Peyer's patch (tissue), 4 donors: ENCODE measurements around the gene PPCS.

Experiments used
- POLR2A ChIP-seq, 2 donors: fragments of 450-650 bp; IDR thresholded peaks; one replicate each; pipeline ENCODE4 v1.5.1; 2017; ENCODE audit warnings: antibody characterized with exemption in 2 of 2, mild to moderate bottlenecking in 2 of 2, moderate library complexity in 2 of 2
- TF ChIP-seq, protein P1 (sequence below), 6 experiments: fragments of 450-650 bp in 4 of 6; fragments of 200-600 bp in 2 of 6; sonication (generic) in 1 of 6; IDR thresholded peaks; one replicate each; pipeline ENCODE4 v1.5.1; 2017 to 2019; ENCODE audit warnings: antibody characterized with exemption in 6 of 6, mild to moderate bottlenecking in 3 of 6, moderate library complexity in 1 of 6

DNA sequence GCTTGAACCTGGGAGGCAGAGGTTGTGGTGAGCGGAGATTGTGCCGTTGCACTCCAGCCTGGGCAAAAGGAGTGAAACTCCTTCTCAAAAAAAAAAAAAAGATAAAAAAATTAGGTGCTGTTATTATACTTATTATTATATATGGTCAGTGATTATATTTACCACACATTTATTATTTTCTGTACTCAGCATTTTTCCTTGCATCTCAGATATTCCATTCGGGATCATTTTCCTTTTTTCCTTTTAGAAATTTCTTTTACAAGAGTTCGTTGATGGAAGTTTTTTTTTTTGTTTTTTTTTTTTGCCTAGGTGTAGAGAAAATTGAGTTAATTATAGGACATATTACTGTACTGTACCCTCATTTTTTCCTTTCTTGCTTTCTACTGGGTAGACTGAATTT is 20.3 kb downstream of the PPCS start:
- TF ChIP-seq, protein P1, sequence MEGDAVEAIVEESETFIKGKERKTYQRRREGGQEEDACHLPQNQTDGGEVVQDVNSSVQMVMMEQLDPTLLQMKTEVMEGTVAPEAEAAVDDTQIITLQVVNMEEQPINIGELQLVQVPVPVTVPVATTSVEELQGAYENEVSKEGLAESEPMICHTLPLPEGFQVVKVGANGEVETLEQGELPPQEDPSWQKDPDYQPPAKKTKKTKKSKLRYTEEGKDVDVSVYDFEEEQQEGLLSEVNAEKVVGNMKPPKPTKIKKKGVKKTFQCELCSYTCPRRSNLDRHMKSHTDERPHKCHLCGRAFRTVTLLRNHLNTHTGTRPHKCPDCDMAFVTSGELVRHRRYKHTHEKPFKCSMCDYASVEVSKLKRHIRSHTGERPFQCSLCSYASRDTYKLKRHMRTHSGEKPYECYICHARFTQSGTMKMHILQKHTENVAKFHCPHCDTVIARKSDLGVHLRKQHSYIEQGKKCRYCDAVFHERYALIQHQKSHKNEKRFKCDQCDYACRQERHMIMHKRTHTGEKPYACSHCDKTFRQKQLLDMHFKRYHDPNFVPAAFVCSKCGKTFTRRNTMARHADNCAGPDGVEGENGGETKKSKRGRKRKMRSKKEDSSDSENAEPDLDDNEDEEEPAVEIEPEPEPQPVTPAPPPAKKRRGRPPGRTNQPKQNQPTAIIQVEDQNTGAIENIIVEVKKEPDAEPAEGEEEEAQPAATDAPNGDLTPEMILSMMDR (IDR thresholded peaks at IDR 0.05): no peak
- no peak for TF ChIP-seq POLR2A (IDR thresholded peaks at IDR 0.05)
